GM12878 (cell line): Measurements from ENCODE around the gene SOCS1. TPM values are rescaled to one million over a fixed set of nuclear protein-coding genes. Genes with fewer than 3 reads are reported as not detected.

Experiments used
- ATAC-seq: fragments of 200-7000 bp; cut with Tn5 transposase; 3 replicates; pipeline ENCODE4 v1.9.1; 2020; ENCODE audit warnings: mild to moderate bottlenecking, moderate library complexity
- BruUV-seq: library from RNA; stranded (reverse); fragments of 400-500 nt; replicated peaks from 2 replicates; lab custom pipeline; 2021; lab: Mats Ljungman, UMichigan
- CTCF ChIA-PET: fragments of 300-600 bp; sonication (Branson Sonifier 250); formaldehyde crosslinking; extraction: SDS; loops from one replicate; lab custom pipeline; 2021; ENCODE audit warnings: inconsistent platforms; lab: Yijun Ruan, JAX
- POLR2A ChIA-PET: fragments of 350-600 bp; formaldehyde crosslinking; extraction: SDS; loops from one replicate; lab custom pipeline; 2021; ENCODE audit warnings: inconsistent platforms; lab: Charles Lee
- RAD21 ChIA-PET: fragments of 300-600 bp; sonication (Branson Sonifier 250); formaldehyde crosslinking; loops from one replicate; lab custom pipeline; 2023; ENCODE audit warnings: antibody characterized with exemption; ENCODE audit not compliant: unreplicated experiment; lab: Charles Lee
- SMC1A ChIA-PET: fragments of 300-600 bp; sonication (Branson Sonifier 250); formaldehyde crosslinking; loops from one replicate; lab custom pipeline; 2023; ENCODE audit not compliant: unreplicated experiment, uncharacterized antibody; lab: Charles Lee
- DNase-seq: peaks from one replicate; pipeline ENCODE4 v3.0.0-alpha.2; 2011; ENCODE audit warnings: low read depth, low spot score
- FAIRE-seq: peaks from 3 replicates; lab custom pipeline; 2011; peaks lifted over from hg19 to GRCh38; lab: Jason Lieb, UNC
- H2AFZ ChIP-seq: 2 replicates; pipeline ENCODE4 v1.6.0; 2011; ENCODE audit warnings: low read depth, low read length, control low read depth; ENCODE audit not compliant: control insufficient read depth
- H3K27ac ChIP-seq: 2 replicates; pipeline ENCODE4 v1.5.1; 2011; ENCODE audit warnings: control low read depth; ENCODE audit not compliant: control insufficient read depth, insufficient read depth
- H3K27me3 ChIP-seq, 2 experiments: replicated peaks in 1 of 2; 2 replicates each; pipeline versions ENCODE4 v1.6.0 to v1.6.1; 2011; ENCODE audit warnings: low read length in 1 of 2; ENCODE audit not compliant: control insufficient read depth in 2 of 2, insufficient read depth in 2 of 2
- H3K36me3 ChIP-seq, 2 experiments: 2 replicates each; pipeline ENCODE4 v1.5.1; 2011; ENCODE audit warnings: low read length in 1 of 2; ENCODE audit not compliant: control insufficient read depth in 2 of 2, insufficient read depth in 2 of 2
- H3K4me1 ChIP-seq: 2 replicates; pipeline ENCODE4 v1.6.1; 2011; ENCODE audit warnings: mild to moderate bottlenecking, low read length, moderate library complexity, mixed read lengths; ENCODE audit not compliant: control insufficient read depth, insufficient read depth
- H3K4me2 ChIP-seq: 2 replicates; pipeline ENCODE4 v1.6.0; 2011; ENCODE audit warnings: control low read depth; ENCODE audit not compliant: control insufficient read depth, insufficient read depth
- H3K4me3 ChIP-seq: fragments of 200-600 bp; sonication (generic); 2 replicates; pipeline ENCODE4 v1.5.1; 2016
- H3K79me2 ChIP-seq: 2 replicates; pipeline ENCODE4 v1.6.0; 2011; ENCODE audit warnings: low read length; ENCODE audit not compliant: control insufficient read depth, insufficient read depth
- H3K9ac ChIP-seq: 2 replicates; pipeline ENCODE4 v1.8.0; 2011; ENCODE audit warnings: low read length, control low read depth, mixed read lengths; ENCODE audit not compliant: control insufficient read depth, insufficient read depth
- H3K9me3 ChIP-seq: replicated peaks from 3 replicates; pipeline ENCODE4 v1.5.1; 2011; ENCODE audit warnings: mild to moderate bottlenecking, low read length; ENCODE audit not compliant: control insufficient read depth, insufficient read depth
- H4K20me1 ChIP-seq: 2 replicates; pipeline ENCODE4 v1.6.0; 2011; ENCODE audit not compliant: control insufficient read depth, insufficient read depth
- ATF3 ChIP-seq: IDR thresholded peaks from 2 replicates; pipeline ENCODE4 v1.6.1; 2011; ENCODE audit warnings: low read depth, mild to moderate bottlenecking, low read length, moderate library complexity, borderline replicate concordance; ENCODE audit errors: extremely low read depth
- E4F1 ChIP-seq: fragments of 450-650 bp; IDR thresholded peaks from 2 replicates; pipeline ENCODE4 v1.6.1; 2018; ENCODE audit warnings: borderline replicate concordance, mild to moderate bottlenecking; ENCODE audit not compliant: partially characterized antibody
- FOS ChIP-seq: IDR thresholded peaks from 3 replicates; pipeline ENCODE4 v1.6.1; 2011; ENCODE audit warnings: borderline replicate concordance; ENCODE audit not compliant: insufficient read length; ENCODE audit errors: extremely low read depth
- NKRF ChIP-seq: fragments of 450-650 bp; conservative IDR thresholded peaks from 2 replicates; pipeline ENCODE4 v1.6.1; 2017; ENCODE audit warnings: mild to moderate bottlenecking, moderate library complexity
- PKNOX1 ChIP-seq: fragments of 450-650 bp; IDR thresholded peaks from 2 replicates; pipeline ENCODE4 v1.6.1; 2016; ENCODE audit warnings: mild to moderate bottlenecking
- STAT1 ChIP-seq: fragments of 450-650 bp; conservative IDR thresholded peaks from 2 replicates; pipeline ENCODE4 v1.6.1; 2014; ENCODE audit warnings: antibody characterized with exemption, mild to moderate bottlenecking
- SUPT20H ChIP-seq: IDR thresholded peaks from 2 replicates; pipeline ENCODE4 v1.6.1; 2011; ENCODE audit warnings: low read depth, mild to moderate bottlenecking, low read length, moderate library complexity, borderline replicate concordance; ENCODE audit not compliant: control insufficient read depth
- USF1 ChIP-seq: IDR thresholded peaks from 2 replicates; pipeline ENCODE4 v1.6.1; 2011; ENCODE audit warnings: borderline replicate concordance, low read depth, mild to moderate bottlenecking, moderate library complexity, mixed read lengths, low read length; ENCODE audit not compliant: insufficient read depth; ENCODE audit errors: extremely low read length
- YBX1 ChIP-seq: fragments of 450-650 bp; IDR thresholded peaks from 2 replicates; pipeline ENCODE4 v1.6.1; 2016; ENCODE audit warnings: antibody characterized with exemption
- WGBS: methylation state at CpG from one replicate; pipeline ENCODE4 v1.1.6; 2016; ENCODE audit warnings: low lambda C conversion rate; ENCODE audit not compliant: insufficient replicate concordance, insufficient coverage; ENCODE audit errors: missing lambda C conversion rate; 5-methylcytosine and 5-hydroxymethylcytosine counted together
- in situ Hi-C: fragments of 300-500 bp; cut with MboI; formaldehyde crosslinking; loops from 9 replicates; pipeline ENCODE4 v1.14.3; 2018; ENCODE audit warnings: mixed read lengths
- intact Hi-C: fragments of 100-400 bp; cut with micrococcal nuclease; formaldehyde crosslinking; loops from one replicate; pipeline ENCODE4 v1.14.2; 2022; ENCODE audit not compliant: unreplicated experiment
- polyA plus RNA-seq, 11 experiments: library from polyadenylated mRNA; depleted of rRNA in 4 of 11; unstranded in 6 of 11; stranded (reverse) in 5 of 11; fragments of >200 nt; fragmentation: Nextera tagmentation in 4 of 11; fragmentation: Illumina TruSeq in 1 of 11; extraction: Ambion mirVana in 4 of 11; extraction: Trizol in 1 of 11; gene quantifications; 1 replicate in 1 of 11; 2 replicates in 10 of 11; pipeline versions ENCODE4 v1.2.1 to v1.2.3, GENCODE V29; 2011 to 2016; ENCODE audit warnings: inconsistent platforms in 2 of 11, missing spikeins in 2 of 11, low read depth in 1 of 11
- total RNA-seq, 4 experiments: library from RNA; depleted of rRNA in 3 of 4; stranded (reverse); fragments of >200 nt in 3 of 4; fragmentation: Illumina TruSeq in 1 of 4; extraction: Trizol in 1 of 4; gene quantifications; 2 replicates each; pipeline versions ENCODE4 v1.2.1 to v1.2.3, GENCODE V29; 2013 to 2021

Gene SOCS1
- total and polyA plus RNA-seq, 10 of the 15 experiments (the other 5 are each of a cell fraction or from before 2014, with no cell fraction given): 0.42 to 39.8 (median 11.2) TPM

- ATAC-seq (peak; percentile 25), DNase-seq (no peak), FAIRE-seq (peak; percentile 38)
- Histone ChIP-seq H3K4me3 (peak overlapping the region; percentile 35), H3K4me2 (peak overlapping the region; percentile 89), H2AFZ (no peak overlapping the region), H3K27me3 (no peaks in the 10 kb centered on the region), H3K27ac (peak overlapping the region; percentile 91), H3K79me2 (no peaks in the 10 kb centered on the region; the same call in 1 of the 2 replicates), H3K9me3 (no peaks in the 10 kb centered on the region), H3K36me3 (no peaks in the 10 kb centered on the region), H3K4me1 (peaks cover 62% of the 10 kb centered on the region), H4K20me1 (no peaks in the 10 kb centered on the region), H3K9ac (peak overlapping the region; percentile 69)
- BruUV-seq: TSS peak; percentile 96
- ChIA-PET CTCF (interaction anchor here (0.8 to 7.4 kb wide), 19 partner anchors 12 to 344 kb away, joined by 3 to 104 read pairs (median 5); partner anchors contain the start of gene SOCS1), POLR2A (interaction anchor here (0.6 to 6.0 kb wide), 17 partner anchors 10 to 349 kb away, joined by 3 to 85 read pairs (median 5); partner anchors contain the start of gene SOCS1), SMC1A (interaction anchor here (0.6 to 8.4 kb wide), 34 partner anchors 10 to 348 kb away, joined by 3 to 194 read pairs (median 4); partner anchors contain the start of genes PRM2, SOCS1 and TNP2), RAD21 (interaction anchor here (0.7 to 6.8 kb wide), 31 partner anchors 12 to 350 kb away, joined by 3 to 206 read pairs (median 7); partner anchors contain the start of genes PRM2 and SOCS1)
- 63% methylated on average over 5 of the region's 5 CpGs for WGBS
- in situ Hi-C loops: no loop called here
- intact Hi-C loops: loop anchor here (2.0 to 5.0 kb wide), 3 partner anchors 96 to 334 kb away; no protein-coding TSS in a partner anchor
- no peak for TF ChIP-seq SUPT20H
- no peak for TF ChIP-seq FOS
- no peak for TF ChIP-seq PKNOX1
- TF ChIP-seq E4F1: no peak
- no peak for TF ChIP-seq NKRF
- TF ChIP-seq USF1: no peak
- no peak for TF ChIP-seq STAT1
- no peak for TF ChIP-seq YBX1
- no peak for TF ChIP-seq ATF3
Measured at GRCh38 chr16:11298143-11298900, 42.3 kb upstream of the SOCS1 start.
